K562 (cell line): Measurements from ENCODE around the gene LCTL.

Experiments
- ATF1 ChIP-seq, 2 experiments: fragments of 450-650 bp in 1 of 2; IDR thresholded peaks; 2 replicates each; pipeline ENCODE4 v1.6.1; 2016; ENCODE audit warnings: missing compliant biosample characterization in 1 of 2, missing genetic modification characterization in 1 of 2
- DPF2 ChIP-seq: fragments of 450-650 bp; IDR thresholded peaks from 2 replicates; pipeline ENCODE4 v1.6.1; 2016
- FOS ChIP-seq: IDR thresholded peaks from 3 replicates; pipeline ENCODE4 v1.6.1; 2011; ENCODE audit not compliant: insufficient read length; ENCODE audit errors: extremely low read depth
- MYC ChIP-seq, 2 experiments: fragments of 250-450 bp in 1 of 2; sonication (Bioruptor Pico) in 1 of 2; IDR thresholded peaks; 2 replicates each; pipeline versions ENCODE4 v1.5.1 to v1.6.1; 2012 to 2021; ENCODE audit warnings: low read depth in 2 of 2, borderline replicate concordance in 1 of 2, improper control_type of control experiment in 1 of 2, low read length in 1 of 2, mild to moderate bottlenecking in 1 of 2, moderate library complexity in 1 of 2
- POLR2AphosphoS5 ChIP-seq: IDR thresholded peaks from 2 replicates; pipeline ENCODE4 v1.6.1; 2011; ENCODE audit warnings: mild to moderate bottlenecking, low read depth, low read length, moderate library complexity; ENCODE audit not compliant: control insufficient read depth, insufficient read depth
- SMARCA4 ChIP-seq: fragments of 450-650 bp; IDR thresholded peaks from 2 replicates; pipeline ENCODE4 v1.6.1; 2016
- SMARCB1 ChIP-seq: IDR thresholded peaks from 2 replicates; pipeline ENCODE4 v1.6.1; 2011; ENCODE audit warnings: improper control_type of control experiment, low read depth; ENCODE audit not compliant: insufficient read length
- TAF1 ChIP-seq: IDR thresholded peaks from 2 replicates; pipeline ENCODE4 v1.6.1; 2011; ENCODE audit warnings: mild to moderate bottlenecking, low read length, moderate library complexity; ENCODE audit not compliant: insufficient read depth, control insufficient read depth, severe bottlenecking; ENCODE audit errors: extremely low read depth
- U2AF2 ChIP-seq: fragments of 200-400 bp; formaldehyde crosslinking; optimal IDR thresholded peaks from 2 replicates; pipeline ENCODE3; 2017; ENCODE audit warnings: low read depth, mild to moderate bottlenecking, low read length
- ZBTB26 ChIP-seq: fragments of 450-650 bp; formaldehyde crosslinking; IDR thresholded peaks from 2 replicates; pipeline ENCODE4 v1.4.0; 2022; ENCODE audit warnings: missing genetic modification characterization
- ZNF143 ChIP-seq: sonication (generic); formaldehyde crosslinking; IDR thresholded peaks from 2 replicates; pipeline ENCODE4 v1.9.0; 2022; ENCODE audit warnings: mild to moderate bottlenecking, missing genetic modification reagents
- TF ChIP-seq, protein P1 (sequence below), 3 experiments: IDR thresholded peaks in 2 of 3; conservative IDR thresholded peaks in 1 of 3; 2 replicates each; pipeline ENCODE4 v1.5.1; 2011 to 2012; ENCODE audit warnings: low read length in 3 of 3, mild to moderate bottlenecking in 3 of 3, control low read depth in 2 of 3, improper control_type of control experiment in 1 of 3, inconsistent platforms in 1 of 3, low read depth in 1 of 3, mixed read lengths in 1 of 3, moderate library complexity in 1 of 3; ENCODE audit not compliant: insufficient read depth in 2 of 3

DNA sequence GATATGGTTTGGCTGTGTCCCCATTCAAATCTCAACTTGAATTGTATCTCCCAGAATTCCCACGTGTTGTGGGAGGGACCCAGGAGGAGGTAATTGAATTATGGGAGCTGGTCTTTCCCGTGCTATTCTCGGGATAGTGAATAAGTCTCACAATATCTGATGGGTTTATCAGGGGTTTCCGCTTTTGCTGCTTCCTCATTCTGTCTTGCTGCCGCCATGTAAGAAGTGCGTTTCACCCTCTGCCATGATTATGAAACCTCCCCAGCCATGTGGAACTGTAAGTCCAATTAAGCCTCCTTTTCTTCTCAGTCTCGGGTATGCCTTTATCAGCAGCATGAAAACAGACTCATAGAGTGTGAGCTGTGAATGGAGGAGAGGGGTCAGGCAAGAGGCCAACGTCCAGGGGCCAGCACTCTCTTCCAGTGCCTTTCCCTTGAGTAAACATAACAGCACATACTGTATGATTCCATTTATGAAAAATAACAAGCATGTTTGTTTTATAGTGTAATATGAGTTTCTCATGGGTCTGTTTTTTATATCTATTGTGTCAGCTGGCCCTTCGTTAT lies 16.3 kb upstream of the LCTL start:
- TF ChIP-seq DPF2 (peak; percentile 58), ZNF143 (CRISPR knock-in tag) (peak; percentile 53; the same call in 1 of the 2 replicates), POLR2AphosphoS5 (peak; percentile 97), FOS (no peak), MYC (IDR thresholded peaks at IDR 0.05; ENCODE audit: low read depth, low read length) (peak; percentile 96), MYC (CRISPR knock-in tag; IDR thresholded peaks at IDR 0.05; ENCODE audit: borderline replicate concordance, low read depth) (peak; percentile 91), TAF1 (peak; percentile 95), ATF1 (CRISPR knock-in tag; IDR thresholded peaks at IDR 0.05) (no peak), ATF1 (tag; IDR thresholded peaks at IDR 0.05) (peak; percentile 38; the same call in 1 of the 2 replicates), SMARCB1 (no peak), ZBTB26 (CRISPR knock-in tag) (no peak), U2AF2 (no peak), SMARCA4 (no peak)
- TF ChIP-seq, protein P1, sequence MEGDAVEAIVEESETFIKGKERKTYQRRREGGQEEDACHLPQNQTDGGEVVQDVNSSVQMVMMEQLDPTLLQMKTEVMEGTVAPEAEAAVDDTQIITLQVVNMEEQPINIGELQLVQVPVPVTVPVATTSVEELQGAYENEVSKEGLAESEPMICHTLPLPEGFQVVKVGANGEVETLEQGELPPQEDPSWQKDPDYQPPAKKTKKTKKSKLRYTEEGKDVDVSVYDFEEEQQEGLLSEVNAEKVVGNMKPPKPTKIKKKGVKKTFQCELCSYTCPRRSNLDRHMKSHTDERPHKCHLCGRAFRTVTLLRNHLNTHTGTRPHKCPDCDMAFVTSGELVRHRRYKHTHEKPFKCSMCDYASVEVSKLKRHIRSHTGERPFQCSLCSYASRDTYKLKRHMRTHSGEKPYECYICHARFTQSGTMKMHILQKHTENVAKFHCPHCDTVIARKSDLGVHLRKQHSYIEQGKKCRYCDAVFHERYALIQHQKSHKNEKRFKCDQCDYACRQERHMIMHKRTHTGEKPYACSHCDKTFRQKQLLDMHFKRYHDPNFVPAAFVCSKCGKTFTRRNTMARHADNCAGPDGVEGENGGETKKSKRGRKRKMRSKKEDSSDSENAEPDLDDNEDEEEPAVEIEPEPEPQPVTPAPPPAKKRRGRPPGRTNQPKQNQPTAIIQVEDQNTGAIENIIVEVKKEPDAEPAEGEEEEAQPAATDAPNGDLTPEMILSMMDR (IDR thresholded peaks at IDR 0.05 in 2 of 3, conservative IDR thresholded peaks at IDR 0.05 in 1 of 3; ENCODE audit: insufficient read depth in 2 of 3, low read depth in 1 of 3, low read length in 3 of 3), result no peak
